Right renal pelvis (tissue), 4 donors: ENCODE results near the gene CPPED1. TPM values are rescaled to one million over a fixed set of nuclear protein-coding genes. Genes with fewer than 3 reads are reported as not detected.
A peak's percentile ranks its signal among the peaks of the same experiment; 100 is the strongest.

Experiments used
- DNase-seq, 4 donors: peaks; one replicate each; pipeline ENCODE4 v3.0.0-alpha.2; 2013; ENCODE audit warnings: low read depth in 4 of 4, low spot score in 3 of 4, missing footprints in 1 of 4
- polyA plus RNA-seq, 4 donors: library from polyadenylated mRNA; unstranded; fragments of 120-200 nt; gene quantifications; one replicate each; pipeline ENCODE4 v1.2.1, GENCODE V29; 2013; ENCODE audit not compliant: insufficient read length in 4 of 4

Gene CPPED1
- polyA plus RNA-seq, 4 donors = 26.2 to 29.6 (median 26.4) TPM

DNA sequence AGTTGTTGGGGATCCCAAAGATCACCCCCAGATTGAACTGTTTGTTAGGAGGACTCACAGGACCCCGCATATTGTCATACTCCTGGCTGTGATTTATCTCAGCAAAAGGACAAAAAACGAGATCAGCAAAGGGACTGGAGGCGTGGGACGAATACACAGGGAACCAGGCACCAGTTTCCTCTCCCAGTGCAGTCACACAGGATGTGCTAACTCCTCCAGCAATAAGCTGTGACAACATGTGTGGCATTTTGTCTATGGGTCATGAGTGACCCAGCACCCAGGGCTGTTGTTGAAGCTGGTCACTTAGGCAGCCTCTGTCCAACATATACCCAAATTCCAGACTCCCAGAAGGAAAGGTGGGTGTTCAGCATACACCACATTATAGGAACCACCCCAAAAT, 60.9 kb downstream of the CPPED1 start:
- DNase-seq = no peak

DNA sequence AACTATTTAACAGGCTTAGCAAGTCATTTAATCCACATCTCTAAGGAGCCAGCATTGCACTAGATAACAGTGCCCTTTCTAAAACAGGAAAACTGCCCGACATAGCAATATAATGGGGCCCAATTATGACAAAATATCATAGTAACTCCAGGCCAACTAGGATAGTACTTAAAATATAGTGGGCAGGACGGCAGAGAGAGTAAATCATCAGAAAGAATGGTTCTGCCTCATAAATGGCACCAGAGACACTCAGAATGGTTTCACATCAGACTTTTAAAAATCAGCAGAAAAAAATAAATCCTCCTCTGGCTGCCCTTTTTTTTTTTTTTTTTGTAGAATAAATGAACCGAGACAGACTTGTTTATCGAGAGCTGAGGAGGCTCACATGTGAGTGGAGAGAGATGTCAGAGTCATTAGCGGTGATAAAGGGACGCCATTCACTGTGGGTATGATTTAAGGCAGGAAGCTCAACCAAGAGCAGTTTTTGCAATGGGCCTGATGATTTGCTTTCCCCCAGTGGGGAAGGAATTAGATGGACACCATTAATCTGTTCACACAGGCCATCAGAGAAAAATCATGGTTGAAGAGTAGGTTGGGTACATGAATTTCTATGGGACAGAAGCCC, 62.6 kb downstream of the CPPED1 start:
- peak in 2 of 4 donors; percentile 29 to 33 for DNase-seq

DNA sequence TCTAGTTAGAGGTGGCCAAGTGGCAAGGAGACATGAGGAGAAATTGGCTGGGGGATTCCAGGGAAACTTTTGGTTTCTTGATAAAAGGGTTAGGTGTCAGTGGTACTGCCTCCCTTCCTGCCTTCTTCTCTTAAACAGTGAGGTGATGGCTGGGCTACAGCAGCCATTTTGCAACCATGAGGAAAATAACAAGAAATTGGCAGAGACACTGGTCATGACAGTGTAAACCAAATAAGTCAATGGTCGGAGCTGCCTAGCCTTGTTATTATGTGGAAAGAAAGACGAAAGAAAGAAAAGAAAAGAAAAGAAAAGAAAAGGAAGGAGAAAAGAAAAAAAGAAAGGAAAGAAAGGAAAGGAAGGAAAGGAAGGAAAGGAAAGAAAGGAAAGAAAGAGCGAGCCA, 63.9 kb downstream of the CPPED1 start:
- DNase-seq = no peak

- no peak for DNase-seq
These were observed 66.1 kb downstream of the CPPED1 start for GRCh38 chr16:12737563-12737962.

GRCh38 chr16:12735805-12736204, 67.9 kb downstream of the CPPED1 start:
- no peak for DNase-seq

GRCh38 chr16:12732600-12732999, 71.1 kb downstream of the CPPED1 start:
- no peak for DNase-seq

- no peak for DNase-seq
These were observed 74.2 kb downstream of the CPPED1 start for GRCh38 chr16:12729448-12729847.

DNA sequence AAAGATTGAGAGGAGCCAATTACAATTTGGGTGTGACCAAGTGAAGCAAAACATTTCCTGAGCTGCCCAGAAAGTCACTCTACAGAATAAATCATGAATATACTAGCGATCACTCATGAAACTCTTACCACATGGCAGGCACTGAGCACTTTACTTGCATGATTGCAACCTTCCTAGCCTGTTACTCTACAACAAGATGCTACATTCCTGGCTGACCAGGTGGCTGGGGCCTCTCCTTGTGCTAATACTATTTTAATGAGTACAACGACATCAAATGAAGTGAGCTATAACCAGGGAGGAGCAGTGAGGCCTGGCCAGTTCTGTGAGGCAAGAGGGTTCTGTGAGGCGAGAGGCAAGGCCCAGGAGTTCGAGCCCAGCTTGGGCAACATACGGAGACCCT, 75.2 kb downstream of the CPPED1 start:
- no peak for DNase-seq

- no peak for DNase-seq
These were observed 79.5 kb downstream of the CPPED1 start for GRCh38 chr16:12724226-12724625.

- no peak for DNase-seq
These were observed 80.0 kb downstream of the CPPED1 start for GRCh38 chr16:12723681-12724080.

- no peak for DNase-seq
These were observed 81.8 kb downstream of the CPPED1 start for GRCh38 chr16:12721841-12722421.

DNA sequence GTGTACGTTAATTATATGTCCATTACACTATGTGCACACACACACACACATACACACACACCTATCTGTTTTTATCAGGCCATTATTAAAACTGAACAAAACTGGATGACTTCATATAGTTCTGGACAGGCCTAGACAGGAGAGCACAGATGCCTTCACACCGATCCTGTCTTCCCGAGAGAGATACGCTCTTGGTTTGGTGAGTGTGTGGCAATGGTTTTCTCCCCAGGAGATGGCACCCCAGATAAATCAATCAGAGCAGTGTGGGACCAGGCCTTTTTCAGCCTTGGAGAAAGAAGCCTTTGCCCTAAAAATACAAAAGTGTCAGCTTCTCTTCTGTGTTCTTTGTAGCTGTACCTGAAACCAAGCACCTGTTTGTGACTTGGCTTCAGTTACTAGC, 83.7 kb downstream of the CPPED1 start:
- DNase-seq = no peak

- no peak for DNase-seq
These were observed 87.0 kb downstream of the CPPED1 start for GRCh38 chr16:12716658-12717057.

DNA sequence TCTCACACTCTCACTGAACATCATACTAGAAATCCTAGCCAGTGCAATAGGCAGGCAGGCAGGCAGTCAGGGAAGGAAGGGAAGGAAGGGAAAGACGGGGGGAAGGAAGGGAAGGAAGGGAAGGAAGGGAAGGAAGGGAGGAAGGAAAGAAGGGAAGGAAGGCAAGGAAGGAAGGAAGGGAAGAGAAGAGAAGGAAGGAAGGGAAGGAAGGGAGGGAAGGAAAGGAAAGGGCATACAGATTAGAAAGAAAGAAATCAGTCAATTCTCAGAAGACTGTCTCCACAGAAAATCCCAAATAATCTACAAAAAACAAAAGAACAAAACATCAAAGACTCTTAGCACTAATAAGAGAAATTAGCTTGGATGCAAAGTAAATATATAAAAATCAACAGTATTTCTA, 93.9 kb downstream of the CPPED1 start:
- DNase-seq = no peak

- DNase-seq = no peak
These were observed 95.4 kb downstream of the CPPED1 start for GRCh38 chr16:12708266-12708665.

DNA sequence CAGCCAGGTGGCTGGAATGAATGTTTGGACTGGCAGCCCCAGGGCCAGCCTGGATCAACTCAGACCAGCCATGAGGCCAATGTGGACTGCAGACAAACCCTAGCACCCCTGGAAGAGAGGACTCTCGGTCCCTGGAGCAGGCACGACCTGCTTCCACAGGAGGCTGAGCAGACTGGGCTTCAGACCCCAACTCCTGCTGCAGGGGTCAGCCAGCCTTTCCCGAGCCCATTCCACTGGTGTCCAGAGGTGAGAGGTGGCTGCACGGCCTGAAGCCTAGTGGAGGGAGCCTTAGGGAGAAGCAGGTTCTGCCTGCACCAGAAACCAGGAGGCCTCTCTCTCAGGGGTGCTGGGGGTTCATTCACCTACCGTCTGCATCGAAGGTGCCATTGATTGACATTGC, 97.1 kb downstream of the CPPED1 start:
- DNase-seq = no peak

DNA sequence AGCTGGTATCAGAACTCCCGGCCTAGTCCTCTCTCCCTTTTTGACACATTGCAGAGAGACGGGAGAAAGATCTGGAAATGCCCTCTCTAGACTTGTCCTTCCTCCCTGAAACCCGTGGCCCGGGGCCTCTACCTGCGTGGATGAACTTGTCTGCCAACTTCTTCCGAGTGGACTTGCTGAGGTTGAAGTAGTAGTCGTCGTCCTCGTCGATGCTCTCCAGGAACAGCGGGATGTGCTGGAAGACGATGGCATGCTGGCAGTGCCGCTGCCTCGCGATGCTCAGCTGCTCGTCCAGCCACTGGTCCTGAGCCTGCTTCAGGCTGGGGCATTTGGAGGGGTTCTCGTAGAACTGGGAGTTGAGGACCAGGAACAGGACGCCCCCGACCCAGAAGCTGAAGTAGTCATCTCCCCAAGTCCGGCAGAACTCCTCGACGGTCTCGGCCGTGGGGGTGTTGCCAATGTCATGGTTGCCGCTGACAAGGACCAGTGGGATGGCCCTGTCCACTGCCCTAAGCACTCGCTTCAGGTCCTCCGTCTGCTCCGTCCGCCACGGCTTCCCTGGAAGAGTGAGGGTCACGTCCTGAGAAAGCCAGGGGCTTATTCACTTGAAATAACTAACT, 99.1 kb downstream of the CPPED1 start:
- no peak for DNase-seq

DNA sequence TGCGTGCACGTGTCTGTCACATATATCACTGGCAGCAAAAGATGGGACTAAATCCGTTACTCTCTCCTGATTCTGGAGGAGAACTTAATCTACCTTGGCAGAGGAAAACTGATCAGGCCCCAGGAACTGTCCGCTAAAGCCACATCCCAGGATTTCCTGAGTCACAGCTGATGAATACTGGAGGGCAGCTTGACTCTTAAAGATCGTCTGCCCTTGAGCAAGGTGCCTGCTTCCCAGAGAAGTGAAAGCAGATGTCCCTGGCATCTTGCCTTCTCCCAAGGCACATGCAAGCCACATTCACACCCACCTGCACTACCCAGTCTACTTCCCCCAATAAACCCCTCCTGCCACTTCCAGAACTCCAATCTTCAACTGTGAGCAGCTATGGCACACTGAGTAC, 99.8 kb downstream of the CPPED1 start:
- no peak for DNase-seq

DNA sequence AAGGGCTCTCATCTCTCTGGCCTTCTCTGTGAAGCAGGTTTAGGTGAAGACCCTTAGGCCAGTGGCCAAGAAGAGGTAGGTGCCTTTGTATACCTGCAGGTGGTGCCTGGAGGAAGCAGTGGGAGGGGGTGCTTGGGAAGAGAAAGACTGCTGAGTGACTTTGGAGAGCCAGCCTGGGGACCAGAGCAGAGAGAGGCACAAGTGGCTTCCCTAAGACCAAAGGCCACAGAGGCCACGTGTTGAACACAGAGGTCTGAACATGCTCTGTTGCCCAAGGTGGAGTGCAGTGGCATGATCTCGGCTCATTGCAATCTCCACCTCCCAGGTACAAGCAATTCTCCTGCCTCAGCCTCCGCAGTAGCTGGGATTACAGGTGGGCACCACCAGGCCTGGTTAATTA, 103.5 kb downstream of the CPPED1 start:
- no peak for DNase-seq

- no peak for DNase-seq
These were observed 104.5 kb downstream of the CPPED1 start for GRCh38 chr16:12699161-12699560.

DNA sequence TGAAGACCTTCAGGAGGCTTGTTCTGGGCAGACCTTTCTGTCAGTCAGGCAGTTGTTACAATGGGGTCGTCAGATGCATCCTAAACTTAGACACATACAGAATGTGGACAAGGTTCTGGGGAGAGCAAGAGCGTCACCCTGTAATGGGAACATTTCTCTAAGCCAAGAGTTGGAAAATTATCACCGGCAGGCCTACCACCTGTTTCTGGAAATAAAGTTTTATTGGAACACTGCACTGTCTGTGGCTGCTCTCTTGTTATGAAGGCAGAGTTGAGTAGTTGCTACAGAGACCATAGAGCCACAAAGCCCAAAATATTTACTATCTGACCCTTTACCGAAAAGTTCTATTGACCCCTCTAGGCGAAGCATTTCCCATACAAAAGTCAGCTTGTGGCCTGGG, 106.2 kb downstream of the CPPED1 start:
- DNase-seq = no peak

DNA sequence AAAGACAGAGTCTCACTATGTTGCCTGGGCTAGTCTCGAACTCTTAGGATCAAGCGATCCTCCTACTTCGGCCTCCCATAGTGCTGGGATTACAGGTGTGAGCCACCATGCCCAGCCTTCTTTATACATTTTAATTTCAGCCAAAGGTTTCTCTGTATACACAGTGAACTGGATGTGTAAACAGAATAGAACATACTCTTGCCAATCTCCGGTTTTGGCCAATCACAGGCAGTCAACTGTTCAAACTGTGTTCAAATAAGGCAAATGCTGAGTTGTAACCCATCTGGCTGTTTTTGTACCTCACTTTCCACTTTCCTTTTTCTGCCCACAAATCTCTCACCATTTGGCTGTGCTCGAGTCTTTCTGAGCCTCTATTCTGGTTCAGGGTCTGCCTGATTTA, 108.2 kb downstream of the CPPED1 start:
- no peak for DNase-seq
